Measurements from ENCODE around the gene SPRY4. TPM values are rescaled to one million over a fixed set of nuclear protein-coding genes. Genes with fewer than 3 reads are reported as not detected.

SPRY4 gene
- total RNA-seq, 1 donor from 2014 or later, result 15.6 TPM

- Mint-ChIP-seq H3K27me3 (ENCODE audit: unreplicated experiment) (no peaks in the 10 kb centered on the region), H3K9me3 (ENCODE audit: unreplicated experiment) (no peaks in the 10 kb centered on the region), H3K4me3 (ENCODE audit: unreplicated experiment) (no peak overlapping the region), H3K36me3 (ENCODE audit: unreplicated experiment) (no peaks in the 10 kb centered on the region), H3K27ac (ENCODE audit: unreplicated experiment) (peak overlapping the region; percentile 77), H3K4me1 (ENCODE audit: unreplicated experiment) (peaks cover 31% of the 10 kb centered on the region)
- TF ChIP-seq CTCF (IDR thresholded peaks at IDR 0.05), result no peak
- no peak for DNase-seq (ENCODE audit: extremely low spot score, unreplicated experiment)
These were observed 28.6 kb downstream of the SPRY4 start for GRCh38 chr5:142295960-142296860.

DNA sequence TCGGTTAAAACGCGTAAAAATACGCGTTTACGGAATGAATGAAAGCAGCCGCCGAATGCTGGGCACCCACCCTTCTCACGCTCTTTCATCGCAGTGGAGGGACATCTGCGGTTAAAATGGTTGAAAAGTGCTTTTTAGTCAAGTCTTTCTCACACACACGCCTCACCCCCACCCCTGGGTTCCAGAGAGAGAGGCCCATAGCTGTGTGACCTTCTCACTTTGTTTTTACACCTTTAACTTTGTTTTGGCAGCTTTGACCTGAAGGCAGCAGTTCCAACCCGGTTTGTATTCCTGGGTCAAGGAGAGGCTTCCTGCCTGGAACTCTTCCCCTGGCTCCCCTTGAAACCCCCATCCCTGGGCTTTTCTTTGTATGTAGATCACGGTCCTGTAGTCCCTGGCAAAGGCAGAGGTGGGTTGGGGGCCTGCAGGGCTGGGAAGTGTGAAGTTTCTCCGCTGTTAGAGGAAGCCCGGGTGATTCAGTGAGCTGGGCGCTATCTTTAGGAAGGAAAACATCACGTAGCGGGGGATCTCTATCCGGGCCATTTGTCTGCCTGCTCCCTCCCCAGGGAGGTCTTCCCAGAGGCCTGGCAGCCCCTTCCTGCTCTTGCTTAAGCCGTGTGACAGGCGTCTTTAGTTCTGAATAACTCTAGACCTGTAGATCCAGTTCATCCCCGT, 29.6 kb downstream of the SPRY4 start:
- no peaks in the 10 kb centered on the region for H3K9me3 Mint-ChIP-seq (ENCODE audit: unreplicated experiment)
- H3K4me3 Mint-ChIP-seq (ENCODE audit: unreplicated experiment), result no peak overlapping the region
- TF ChIP-seq CTCF (IDR thresholded peaks at IDR 0.05), result no peak
- no peak for DNase-seq (ENCODE audit: extremely low spot score, unreplicated experiment)
- H3K27ac Mint-ChIP-seq (ENCODE audit: unreplicated experiment), result peak overlapping the region; percentile 31
- H3K27me3 Mint-ChIP-seq (ENCODE audit: unreplicated experiment), result no peaks in the 10 kb centered on the region
- H3K36me3 Mint-ChIP-seq (ENCODE audit: unreplicated experiment), result no peaks in the 10 kb centered on the region
- peaks cover 31% of the 10 kb centered on the region for H3K4me1 Mint-ChIP-seq (ENCODE audit: unreplicated experiment)

- TF ChIP-seq CTCF (IDR thresholded peaks at IDR 0.05), result no peak
- Mint-ChIP-seq H3K4me3 (ENCODE audit: unreplicated experiment) (no peak overlapping the region), H3K27me3 (ENCODE audit: unreplicated experiment) (no peaks in the 10 kb centered on the region), H3K27ac (ENCODE audit: unreplicated experiment) (no peak overlapping the region), H3K4me1 (ENCODE audit: unreplicated experiment) (peaks cover 31% of the 10 kb centered on the region), H3K36me3 (ENCODE audit: unreplicated experiment) (no peaks in the 10 kb centered on the region), H3K9me3 (ENCODE audit: unreplicated experiment) (no peaks in the 10 kb centered on the region)
- no peak for DNase-seq (ENCODE audit: extremely low spot score, unreplicated experiment)
These were observed 31.3 kb downstream of the SPRY4 start for GRCh38 chr5:142293486-142293885.

- Mint-ChIP-seq H3K9me3 (ENCODE audit: unreplicated experiment) (no peaks in the 10 kb centered on the region), H3K4me1 (ENCODE audit: unreplicated experiment) (peaks cover 32% of the 10 kb centered on the region), H3K36me3 (ENCODE audit: unreplicated experiment) (no peaks in the 10 kb centered on the region), H3K4me3 (ENCODE audit: unreplicated experiment) (no peak overlapping the region), H3K27me3 (ENCODE audit: unreplicated experiment) (no peaks in the 10 kb centered on the region), H3K27ac (ENCODE audit: unreplicated experiment) (no peak overlapping the region)
- DNase-seq (ENCODE audit: extremely low spot score, unreplicated experiment), result no peak
- no peak for TF ChIP-seq CTCF (IDR thresholded peaks at IDR 0.05)
These were observed 32.0 kb downstream of the SPRY4 start for GRCh38 chr5:142292808-142293207.

GRCh38 chr5:142292249-142292648, 32.6 kb downstream of the SPRY4 start:
- H3K4me3 Mint-ChIP-seq (ENCODE audit: unreplicated experiment), result no peak overlapping the region
- DNase-seq (ENCODE audit: extremely low spot score, unreplicated experiment), result no peak
- H3K9me3 Mint-ChIP-seq (ENCODE audit: unreplicated experiment), result no peaks in the 10 kb centered on the region
- H3K27me3 Mint-ChIP-seq (ENCODE audit: unreplicated experiment), result no peaks in the 10 kb centered on the region
- H3K36me3 Mint-ChIP-seq (ENCODE audit: unreplicated experiment), result no peaks in the 10 kb centered on the region
- TF ChIP-seq CTCF (IDR thresholded peaks at IDR 0.05), result no peak
- no peak overlapping the region for H3K27ac Mint-ChIP-seq (ENCODE audit: unreplicated experiment)
- H3K4me1 Mint-ChIP-seq (ENCODE audit: unreplicated experiment), result peaks cover 34% of the 10 kb centered on the region
